Activated T-cell treated with anti-CD3 and anti-CD28 coated beads, Interleukin-2, amount 50 U/mL, for 48 hours (primary cell): ENCODE measurements around the gene VPS37C.
"Not testable (repeated sequence)": the region's sequence is repeated elsewhere in the genome, so short reads cannot be mapped to it uniquely, and the experiment has no call there.

Experiments used
- DNase-seq, 2 experiments: peaks; one replicate each; pipeline ENCODE4 v3.0.0-alpha.2; 2020

Gene VPS37C

DNA sequence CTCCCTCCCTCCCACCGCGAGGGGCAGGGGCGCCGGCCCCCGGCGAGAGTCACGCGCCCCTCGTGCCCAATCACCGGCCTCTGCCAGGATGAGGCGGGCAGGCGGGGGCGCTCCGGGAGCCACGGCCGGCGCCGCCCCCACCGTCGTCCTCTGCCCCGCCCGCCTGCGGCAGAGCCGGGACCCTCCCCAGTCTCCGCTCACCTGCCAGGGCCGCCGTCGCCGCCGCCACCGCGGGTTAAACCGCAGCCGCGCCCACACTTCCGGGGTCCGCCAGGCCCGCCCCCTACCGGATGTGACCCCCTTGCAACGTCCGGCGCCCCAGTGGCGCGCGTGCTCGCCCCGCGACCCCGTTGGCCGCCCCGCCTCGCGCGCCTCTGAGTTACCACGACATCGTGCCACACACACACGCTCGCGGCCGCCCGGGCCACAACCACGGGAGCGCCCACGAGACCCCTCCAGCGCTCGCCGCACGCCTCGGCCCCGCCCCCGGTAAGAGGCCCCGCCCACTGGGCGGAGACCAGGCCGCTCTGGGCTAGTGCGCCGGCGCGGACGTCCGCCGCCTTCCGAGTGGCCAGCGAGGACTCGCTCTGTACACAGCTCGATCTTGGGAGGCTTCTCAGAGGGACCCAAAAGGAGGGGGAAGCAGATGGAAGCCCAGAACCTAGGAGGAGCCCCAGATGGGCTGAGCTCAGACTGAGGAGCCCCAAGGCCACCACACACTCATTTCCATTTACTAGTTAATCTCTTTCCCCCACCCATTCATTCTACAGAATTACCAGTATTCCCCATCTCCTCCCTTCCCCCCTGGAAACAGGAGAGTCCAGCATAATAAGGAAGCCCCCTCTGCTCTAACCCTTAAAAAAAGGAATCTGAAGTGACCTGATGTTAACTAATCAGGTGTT lies at the start of gene VPS37C:
TSS of gene VPS37C (minus strand) at position 237 of the 902 bp plus-strand sequence. CDS start 22,597 bp downstream, outside the sequence.
- DNase-seq, result peak; percentile 94 to 96

DNA sequence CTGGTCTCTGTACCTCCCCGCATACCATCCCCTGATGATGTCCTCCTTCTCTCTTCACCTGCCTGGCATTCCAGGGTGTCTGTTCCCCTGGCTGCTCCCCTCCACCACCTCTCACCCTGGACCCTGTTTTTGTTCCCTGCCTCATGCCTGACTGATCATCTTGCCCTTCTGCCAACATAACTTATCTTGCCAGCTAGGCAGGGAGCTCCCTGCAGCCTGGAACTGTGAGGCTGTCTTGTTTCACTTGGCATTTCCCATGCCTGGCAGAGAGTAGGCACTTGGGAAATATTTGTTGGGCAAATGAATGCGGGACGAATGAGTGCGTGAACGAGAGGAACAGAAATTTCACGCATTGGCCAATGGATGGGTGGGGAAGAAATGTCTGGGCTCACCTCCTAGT lies 49.4 kb upstream of the VPS37C start:
- not testable (repeated sequence) for DNase-seq

GRCh38 chr11:61207636-61208310 lies 46.5 kb upstream of the VPS37C start:
- DNase-seq, result not testable (repeated sequence)

GRCh38 chr11:61204502-61205059 lies 43.4 kb upstream of the VPS37C start:
- DNase-seq, result not testable (repeated sequence)

GRCh38 chr11:61203873-61204272 lies 42.6 kb upstream of the VPS37C start:
- DNase-seq, result not testable (repeated sequence)

DNA sequence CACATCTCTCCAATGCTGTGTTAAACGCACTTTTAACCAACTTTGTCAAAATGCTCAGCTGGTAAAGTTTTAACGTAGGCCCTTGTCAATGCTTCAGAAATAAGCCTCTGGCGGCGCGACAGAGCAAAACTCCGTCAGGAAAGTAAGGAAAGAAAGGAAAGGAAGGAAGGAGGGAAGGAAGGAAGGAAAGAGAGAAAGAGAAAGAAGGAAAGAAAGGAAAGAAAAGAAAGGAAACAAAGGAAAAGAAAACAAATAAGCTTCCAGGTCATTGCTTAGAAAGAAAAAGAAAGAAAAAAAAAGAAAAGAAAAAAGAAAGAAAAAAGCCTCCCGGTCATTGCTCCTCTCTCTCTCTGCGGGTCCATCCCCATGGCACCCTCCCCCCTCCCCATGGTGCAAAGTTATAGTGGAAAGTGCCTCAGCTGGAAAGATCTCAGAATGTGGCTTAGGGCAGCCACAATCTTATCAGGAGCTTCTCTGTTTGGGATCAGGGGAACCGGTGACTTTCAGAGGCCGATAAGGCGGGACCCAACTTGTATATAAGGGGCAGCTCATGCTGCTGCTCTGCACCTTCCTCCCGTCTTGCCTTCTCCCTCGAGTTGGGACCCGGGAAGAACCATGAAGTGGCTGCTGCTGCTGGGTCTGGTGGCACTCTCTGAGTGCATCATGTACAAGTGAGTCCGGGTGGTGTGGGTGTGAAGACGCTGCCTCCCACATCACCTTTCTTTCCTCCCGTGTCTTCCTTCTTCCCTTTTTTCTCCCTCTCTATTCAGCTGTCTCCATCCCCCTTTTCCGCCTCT lies 41.9 kb upstream of the VPS37C start, which contains the start of gene PGA3:
TSS of gene PGA3 (plus strand) at position 566 of the 797 bp plus-strand sequence. CDS start at position 616, 50 bp downstream.
- DNase-seq, result not testable (repeated sequence)

GRCh38 chr11:61201476-61201875 lies 40.2 kb upstream of the VPS37C start:
- DNase-seq, result no peak

GRCh38 chr11:61198948-61199523 lies 37.8 kb upstream of the VPS37C start:
- no peak for DNase-seq

- no peak for DNase-seq
These were observed 37.1 kb upstream of the VPS37C start for GRCh38 chr11:61198361-61198760.

DNA sequence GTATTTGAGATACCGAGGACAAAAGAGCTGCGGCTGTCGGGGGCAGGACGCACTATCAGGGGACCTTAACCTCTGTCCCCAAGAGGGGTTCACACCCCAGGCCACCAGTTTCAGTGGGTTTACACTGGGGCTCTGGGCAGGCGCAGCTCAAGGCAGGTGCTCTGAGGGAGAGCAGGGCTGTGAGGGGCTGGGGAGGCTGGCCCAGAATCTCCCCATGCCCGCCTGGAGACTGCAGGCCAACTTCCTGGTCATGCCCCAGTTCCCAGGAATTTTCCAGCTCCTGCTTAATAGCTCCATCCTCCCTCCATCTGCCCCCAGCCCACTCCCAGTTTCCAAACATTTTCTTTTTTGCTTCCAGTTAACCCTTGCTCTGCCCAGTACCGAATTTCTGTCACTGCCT lies 34.5 kb upstream of the VPS37C start:
- DNase-seq, result no peak

DNA sequence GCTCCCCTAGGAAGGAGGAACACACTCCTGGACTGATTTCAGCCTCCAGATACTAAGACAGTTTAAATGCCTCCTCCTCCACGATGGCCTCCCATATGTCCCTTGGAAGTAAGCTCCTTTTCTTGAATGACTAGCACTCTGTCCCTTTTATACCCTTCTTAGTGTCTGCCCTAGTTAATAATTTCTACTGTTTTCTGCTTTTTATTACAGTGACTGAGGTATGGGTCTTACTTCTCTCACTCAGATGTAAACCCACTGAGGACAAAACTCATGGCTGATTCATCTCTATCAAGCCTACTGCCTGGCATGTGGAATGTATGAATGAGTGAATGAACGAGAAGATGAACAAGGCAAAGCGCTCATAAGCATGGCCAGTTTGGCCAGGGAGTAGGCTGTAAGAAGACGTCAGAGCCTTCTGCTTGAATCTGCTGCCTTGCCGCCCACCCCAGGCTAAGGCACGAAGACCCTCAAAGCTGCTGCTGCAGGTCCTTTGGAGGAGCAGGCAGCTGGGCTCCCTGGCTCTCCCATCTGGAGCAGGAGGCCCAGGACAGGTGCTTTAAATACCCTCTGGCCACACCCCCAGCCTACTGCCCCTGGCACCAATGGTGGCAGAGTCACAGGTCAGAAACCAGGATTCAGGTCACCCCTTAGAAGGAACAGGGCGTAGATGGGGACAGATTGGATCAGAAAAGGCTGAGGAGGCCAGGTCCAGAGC lies 33.9 kb upstream of the VPS37C start:
- DNase-seq, result no peak

DNA sequence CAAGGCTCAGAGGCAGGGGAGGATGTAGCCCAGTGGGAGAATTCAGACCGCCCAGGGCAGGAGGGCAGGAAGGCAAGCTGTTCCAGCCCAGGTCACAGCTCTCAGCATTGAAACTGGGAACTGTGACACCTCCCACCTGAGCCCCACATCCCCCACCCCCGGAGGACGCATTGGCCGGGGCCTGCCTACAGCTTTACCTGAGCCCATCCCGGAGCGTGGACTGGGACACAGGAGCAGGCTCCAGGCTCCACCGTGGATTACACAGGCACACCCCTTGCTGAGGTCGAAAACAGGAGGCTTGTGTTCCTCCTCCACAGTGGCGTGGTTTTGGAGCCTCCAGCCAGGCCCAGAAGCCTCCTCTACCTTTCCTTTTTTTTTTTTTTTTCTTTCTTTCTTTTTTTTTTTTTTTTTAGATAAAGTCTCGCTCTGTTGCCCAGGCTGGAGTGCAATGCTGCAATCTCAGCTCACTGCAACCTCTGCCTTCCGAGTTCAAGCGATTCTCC lies 33.0 kb upstream of the VPS37C start:
- DNase-seq, result no peak

GRCh38 chr11:61193596-61193995 lies 32.4 kb upstream of the VPS37C start:
- no peak for DNase-seq

DNA sequence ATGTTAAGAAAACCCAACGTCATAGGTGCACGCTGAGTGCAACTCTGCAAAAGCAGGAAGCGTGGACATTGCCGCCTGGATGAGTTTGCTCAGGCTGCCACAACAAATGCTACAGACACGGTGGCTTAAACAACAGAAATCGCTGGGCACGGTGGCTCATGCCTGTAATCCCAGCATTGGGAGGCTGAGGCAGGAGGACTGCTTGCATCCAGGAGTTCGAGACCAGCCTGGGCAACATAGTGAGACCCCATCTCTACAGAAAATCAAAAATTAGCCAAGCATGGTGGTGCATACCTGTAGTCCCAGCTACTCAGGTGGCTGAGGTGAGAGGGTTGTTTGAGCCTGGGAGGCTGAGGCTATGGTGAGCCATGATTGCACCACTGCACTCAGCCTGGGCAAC lies 28.7 kb upstream of the VPS37C start:
- no peak for DNase-seq

DNA sequence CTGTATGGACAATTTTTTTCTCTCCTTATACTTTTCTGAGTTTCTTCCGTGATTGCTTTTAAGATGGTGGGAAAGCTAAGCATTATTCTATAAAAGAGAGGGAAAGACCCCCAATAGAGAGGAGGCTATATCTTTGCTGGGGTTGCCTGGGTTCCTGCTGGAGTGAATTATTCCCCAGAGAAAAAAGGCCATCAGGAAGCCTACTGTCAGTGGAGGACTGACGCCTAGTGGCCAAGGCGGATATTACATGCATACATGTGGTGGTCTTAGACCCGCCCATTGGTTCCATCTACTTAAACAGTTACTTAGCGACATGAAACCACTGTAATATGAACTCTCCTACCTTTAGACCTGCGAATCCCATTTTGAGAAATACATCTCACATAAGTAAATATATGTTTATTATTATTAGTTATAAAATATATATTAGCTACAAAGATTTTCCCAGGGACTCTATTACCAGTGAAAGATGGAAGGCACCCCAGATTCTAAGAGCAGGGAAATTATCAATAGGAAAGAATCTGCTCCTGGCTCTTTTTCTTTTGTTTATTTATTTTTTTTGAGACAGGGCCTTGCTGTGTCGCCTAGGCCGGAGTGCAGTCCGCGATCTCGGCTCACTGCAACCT lies 26.4 kb upstream of the VPS37C start:
- DNase-seq, result peak; percentile 87 to 88

- no peak for DNase-seq
These were observed 25.3 kb upstream of the VPS37C start for GRCh38 chr11:61186504-61186903.

- no peak for DNase-seq
These were observed 22.4 kb upstream of the VPS37C start for GRCh38 chr11:61183645-61184044.

DNA sequence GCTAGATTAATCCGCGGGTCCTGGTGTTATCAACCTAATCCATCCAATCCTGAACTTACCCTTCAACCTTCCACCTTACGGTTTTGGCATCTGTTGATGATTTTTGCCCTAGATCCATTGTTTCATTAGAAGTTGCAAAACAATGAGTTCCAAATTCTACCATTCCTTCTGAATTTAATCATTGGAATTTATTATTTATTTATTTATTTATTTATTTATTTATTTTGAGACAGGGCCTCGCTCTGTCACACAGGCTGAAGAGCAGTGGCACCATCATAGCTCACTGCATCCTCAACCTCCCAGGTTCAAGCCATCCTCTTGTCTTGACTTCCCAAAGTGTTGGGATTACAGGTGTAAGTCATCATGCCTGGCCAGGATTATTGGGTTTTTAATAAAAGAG lies 20.3 kb upstream of the VPS37C start:
- no peak for DNase-seq

DNA sequence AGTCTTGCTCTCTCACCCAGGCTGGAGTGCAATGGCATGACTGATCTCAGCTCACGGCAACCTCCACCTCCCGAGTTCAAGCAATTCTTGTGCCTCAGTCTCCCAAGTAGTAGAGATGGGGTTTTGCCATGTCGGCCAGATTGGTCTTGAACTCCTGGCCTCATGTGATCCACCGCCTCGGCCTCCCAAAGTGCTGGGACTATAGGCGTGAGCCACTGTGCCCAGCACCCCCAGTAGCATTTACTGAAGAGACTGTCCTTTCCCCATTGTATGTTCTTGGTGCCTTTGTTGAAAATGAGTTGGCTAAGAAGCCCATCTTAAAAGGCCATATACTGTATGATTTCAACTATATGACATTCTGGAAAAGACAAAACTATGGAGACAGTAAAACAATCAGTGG lies 19.0 kb upstream of the VPS37C start:
- DNase-seq, result not testable (repeated sequence)

GRCh38 chr11:61176446-61176845 lies 15.2 kb upstream of the VPS37C start:
- no peak for DNase-seq

DNA sequence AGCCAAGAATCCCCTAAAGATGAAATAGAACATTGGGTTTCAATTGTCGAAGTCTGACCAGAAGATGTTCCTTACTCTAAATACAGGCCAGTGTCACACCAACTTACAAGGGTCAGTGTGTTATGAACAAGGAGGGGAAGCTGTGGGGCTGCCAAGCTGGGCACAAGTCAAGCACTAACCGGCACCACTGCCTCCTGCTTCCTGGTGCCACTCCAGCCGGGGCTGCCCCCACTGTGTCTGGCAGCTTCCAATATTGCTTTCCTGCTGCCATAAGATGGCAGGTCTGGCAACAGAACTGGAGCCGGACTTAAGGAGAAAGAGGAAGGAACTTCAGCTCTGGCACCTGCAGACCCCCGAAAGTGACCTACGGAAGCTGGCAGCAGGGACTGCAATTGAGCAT lies 13.7 kb upstream of the VPS37C start:
- no peak for DNase-seq
